ENCODE measurements around the gene STPG4.

The STPG4 gene

DNA sequence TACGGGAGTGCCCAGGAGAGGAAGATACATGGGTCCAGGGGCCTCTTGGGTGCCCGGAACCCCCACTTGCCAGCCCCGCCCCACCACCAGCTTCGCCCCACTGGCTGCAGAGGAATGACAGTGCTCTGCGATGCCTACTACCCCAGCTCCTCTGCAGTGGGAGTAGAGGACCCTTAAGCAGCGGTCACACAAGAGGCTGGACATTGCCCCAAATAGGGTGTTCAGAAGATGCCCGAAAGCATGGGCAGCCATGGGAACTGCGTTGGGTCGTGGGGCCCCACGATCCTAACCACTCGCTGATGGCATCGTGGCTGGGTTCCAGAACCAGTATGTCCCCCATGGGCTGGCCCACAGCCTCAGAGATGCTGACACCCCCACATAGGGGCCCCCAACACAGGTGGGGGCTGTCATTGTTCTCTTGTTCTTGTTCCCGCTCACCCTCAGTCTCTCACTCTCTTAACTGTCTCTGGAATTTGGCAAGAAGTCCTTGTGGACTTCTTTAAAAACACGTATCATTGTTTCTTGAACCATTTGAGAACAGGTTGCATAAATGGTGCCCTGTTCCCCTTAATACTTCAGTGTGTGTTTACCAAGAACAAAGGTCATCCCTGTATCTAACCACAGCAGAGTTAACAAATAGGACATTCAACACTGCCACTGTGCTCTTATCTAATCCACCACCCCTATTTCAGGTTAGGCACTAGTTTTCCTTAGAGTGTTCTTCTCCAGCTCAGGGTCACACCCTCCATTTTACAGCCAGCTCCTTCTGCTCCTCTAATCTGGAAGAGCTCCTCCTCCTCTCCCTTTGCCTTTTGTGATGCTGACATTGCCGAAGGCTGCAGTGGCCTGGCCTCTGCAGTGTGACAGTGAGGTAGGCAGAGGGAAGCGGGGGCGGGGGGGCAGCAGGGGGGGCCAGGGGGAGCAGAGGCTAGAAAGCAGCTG lies 76.3 kb downstream of the STPG4 start:
- TF ChIP-seq, protein P1, sequence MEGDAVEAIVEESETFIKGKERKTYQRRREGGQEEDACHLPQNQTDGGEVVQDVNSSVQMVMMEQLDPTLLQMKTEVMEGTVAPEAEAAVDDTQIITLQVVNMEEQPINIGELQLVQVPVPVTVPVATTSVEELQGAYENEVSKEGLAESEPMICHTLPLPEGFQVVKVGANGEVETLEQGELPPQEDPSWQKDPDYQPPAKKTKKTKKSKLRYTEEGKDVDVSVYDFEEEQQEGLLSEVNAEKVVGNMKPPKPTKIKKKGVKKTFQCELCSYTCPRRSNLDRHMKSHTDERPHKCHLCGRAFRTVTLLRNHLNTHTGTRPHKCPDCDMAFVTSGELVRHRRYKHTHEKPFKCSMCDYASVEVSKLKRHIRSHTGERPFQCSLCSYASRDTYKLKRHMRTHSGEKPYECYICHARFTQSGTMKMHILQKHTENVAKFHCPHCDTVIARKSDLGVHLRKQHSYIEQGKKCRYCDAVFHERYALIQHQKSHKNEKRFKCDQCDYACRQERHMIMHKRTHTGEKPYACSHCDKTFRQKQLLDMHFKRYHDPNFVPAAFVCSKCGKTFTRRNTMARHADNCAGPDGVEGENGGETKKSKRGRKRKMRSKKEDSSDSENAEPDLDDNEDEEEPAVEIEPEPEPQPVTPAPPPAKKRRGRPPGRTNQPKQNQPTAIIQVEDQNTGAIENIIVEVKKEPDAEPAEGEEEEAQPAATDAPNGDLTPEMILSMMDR (IDR thresholded peaks at IDR 0.05; ENCODE audit: low read depth, low read length) = no peak
- no peak for DNase-seq
- peaks cover 18% of the 10 kb centered on the region for H3K4me1 ChIP-seq

DNA sequence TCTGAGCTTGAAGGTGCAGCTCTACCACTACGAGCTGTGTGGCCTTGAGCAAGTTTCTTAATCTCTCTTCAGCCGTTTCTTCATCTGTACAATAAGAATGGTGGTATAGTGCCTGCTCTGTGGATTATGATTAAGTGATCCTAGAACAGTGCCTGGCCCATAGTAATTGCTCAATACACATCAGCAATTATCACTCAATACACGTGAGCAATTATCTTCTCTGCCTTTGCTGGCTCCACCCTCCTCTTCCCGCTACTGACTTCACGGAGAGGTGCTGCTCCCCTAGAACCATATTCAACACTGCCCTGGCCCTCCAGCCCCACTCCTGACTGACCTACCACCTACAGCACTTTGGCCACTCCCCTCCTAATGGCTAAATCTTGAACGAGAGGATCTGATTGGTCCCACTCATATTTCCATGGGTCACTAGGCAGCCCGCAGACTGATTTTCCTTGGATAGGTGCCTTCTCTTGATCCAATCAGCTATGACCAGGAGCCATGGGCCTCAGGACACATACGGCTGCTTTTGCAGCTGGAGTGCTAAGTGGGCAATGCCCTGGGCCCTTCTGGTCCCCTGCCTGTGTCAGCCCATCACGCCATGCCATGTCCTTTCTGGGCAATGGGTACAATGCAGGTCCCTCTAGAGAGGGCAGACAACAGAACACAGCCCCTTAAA lies 77.5 kb downstream of the STPG4 start:
- H3K9me3 ChIP-seq = no peaks in the 10 kb centered on the region
- H3K4me3 ChIP-seq (ENCODE audit: low read depth, low read length) = no peak overlapping the region
- DNase-seq = no peak
- peaks cover 26% of the 10 kb centered on the region for H3K4me1 ChIP-seq
- TF ChIP-seq, protein P1 (IDR thresholded peaks at IDR 0.05; ENCODE audit: low read depth, low read length) = no peak
- H3K36me3 ChIP-seq = no peaks in the 10 kb centered on the region
- no peaks in the 10 kb centered on the region for H3K27me3 ChIP-seq

More for the DNA sequence above, 76.3 kb downstream of the STPG4 start:
- Histone ChIP-seq H3K27me3 (no peaks in the 10 kb centered on the region), H3K4me3 (ENCODE audit: low read depth, low read length) (no peak overlapping the region), H3K9me3 (no peaks in the 10 kb centered on the region), H3K36me3 (no peaks in the 10 kb centered on the region)

DNA sequence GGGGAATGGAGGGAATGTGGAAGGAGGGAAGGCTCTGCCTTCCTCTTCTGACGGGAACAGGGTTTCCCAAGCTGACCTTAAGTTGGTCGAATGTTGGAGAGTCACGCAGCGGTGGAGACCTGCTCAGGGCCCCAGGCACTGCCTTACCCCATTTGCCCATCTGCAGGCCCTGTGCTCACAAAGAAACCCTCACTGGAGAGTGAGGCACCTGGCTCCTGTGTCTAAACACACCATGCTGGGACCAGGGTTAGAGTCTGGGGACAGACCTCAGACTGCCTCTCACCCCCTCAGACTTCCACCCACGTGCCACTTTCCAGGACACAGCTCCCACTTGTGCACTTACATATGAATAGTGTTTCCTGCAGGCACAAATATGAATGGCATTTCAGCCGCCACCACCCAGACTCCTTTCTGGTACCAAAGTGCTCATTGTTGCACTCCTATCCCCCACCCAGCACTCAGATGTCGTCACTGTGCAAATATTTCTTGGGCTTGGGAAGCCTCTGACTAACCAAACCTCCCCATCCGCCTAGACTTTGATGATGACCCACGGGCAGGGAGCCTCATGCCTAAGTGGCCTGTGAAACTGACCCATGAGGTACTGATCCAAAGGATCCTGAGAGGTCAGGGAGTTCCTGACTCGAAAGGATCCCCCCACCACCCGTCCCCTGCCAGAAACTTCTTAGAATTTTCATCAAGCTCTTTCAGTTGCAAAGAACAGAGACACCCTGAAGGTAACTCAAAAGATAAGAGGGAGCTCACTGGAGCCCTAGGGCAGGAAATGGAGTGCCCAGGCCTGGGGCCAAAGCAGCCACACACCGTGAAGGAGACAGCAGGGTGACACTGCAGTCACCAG lies 78.3 kb downstream of the STPG4 start:
- DNase-seq = no peak
- Histone ChIP-seq H3K27me3 (no peaks in the 10 kb centered on the region), H3K36me3 (no peaks in the 10 kb centered on the region), H3K4me1 (peaks cover 30% of the 10 kb centered on the region), H3K9me3 (no peaks in the 10 kb centered on the region), H3K4me3 (ENCODE audit: low read depth, low read length) (no peak overlapping the region)
- TF ChIP-seq, protein P1 (IDR thresholded peaks at IDR 0.05; ENCODE audit: low read depth, low read length) = no peak

- H3K27me3 ChIP-seq = no peaks in the 10 kb centered on the region
- peaks cover 32% of the 10 kb centered on the region for H3K4me1 ChIP-seq
- TF ChIP-seq, protein P1 (IDR thresholded peaks at IDR 0.05; ENCODE audit: low read depth, low read length) = no peak
- DNase-seq = no peak
- no peaks in the 10 kb centered on the region for H3K9me3 ChIP-seq
- H3K4me3 ChIP-seq (ENCODE audit: low read depth, low read length) = no peak overlapping the region
- H3K36me3 ChIP-seq = no peaks in the 10 kb centered on the region
Observed at GRCh38 chr2:47076126-47076506, 79.0 kb downstream of the STPG4 start.

DNA sequence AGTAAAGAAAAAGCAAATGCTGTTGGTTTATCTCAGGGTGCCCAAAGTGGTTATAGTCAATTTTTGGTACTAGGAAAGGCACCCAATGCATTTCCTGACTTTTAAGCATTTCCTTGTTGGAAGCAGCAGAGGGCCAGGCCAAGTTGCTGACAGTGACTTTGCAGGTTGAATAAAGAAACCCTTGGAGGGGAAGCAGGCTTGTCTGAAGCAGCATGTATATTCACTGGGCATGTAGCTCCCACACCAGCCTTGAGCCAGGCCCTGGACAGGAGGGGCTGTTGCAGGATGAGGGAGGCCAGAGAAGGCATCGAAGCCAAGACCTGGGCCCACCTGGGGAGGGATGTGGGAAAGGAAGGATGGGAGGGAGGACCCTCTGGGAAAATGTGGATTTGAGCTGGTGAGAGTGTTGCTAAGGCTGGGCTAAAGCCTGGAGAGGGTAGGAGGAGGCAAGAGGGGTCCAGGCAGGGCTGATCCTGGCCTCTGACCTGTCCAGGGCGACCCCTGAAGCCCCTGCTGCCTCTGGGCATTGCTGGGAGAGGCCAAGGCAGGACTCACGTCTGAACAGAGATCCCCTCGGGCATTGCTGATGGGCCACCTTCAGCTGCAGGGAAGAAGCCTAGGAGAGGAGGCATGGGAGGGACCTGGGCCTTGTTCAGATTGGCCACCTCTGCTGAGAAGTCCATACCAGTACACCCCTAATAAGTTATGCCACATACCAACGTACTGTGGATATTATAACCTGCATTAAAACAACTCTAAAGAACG lies 79.6 kb downstream of the STPG4 start:
- TF ChIP-seq, protein P1 (IDR thresholded peaks at IDR 0.05; ENCODE audit: low read depth, low read length) = no peak

More for the DNA sequence above, 79.6 kb downstream of the STPG4 start:
- H3K27me3 ChIP-seq = no peaks in the 10 kb centered on the region
- H3K9me3 ChIP-seq = no peaks in the 10 kb centered on the region
- no peak overlapping the region for H3K4me3 ChIP-seq (ENCODE audit: low read depth, low read length)
- DNase-seq = no peak
- no peaks in the 10 kb centered on the region for H3K36me3 ChIP-seq
- peaks cover 34% of the 10 kb centered on the region for H3K4me1 ChIP-seq

Measured in BE2C (cell line).